Adrenal gland (tissue), 12 donors: ENCODE measurements around the gene SLAMF9. TPM values are rescaled to one million over a fixed set of nuclear protein-coding genes. Genes with fewer than 3 reads are reported as not detected.

ENCODE experiments used
- DNase-seq, 7 donors: peaks; one replicate each; pipeline ENCODE4 v3.0.0-alpha.2; 2019 to 2020
- H3K27ac ChIP-seq, 5 donors: fragments of 200-600 bp; sonication (generic) in 4 of 5; 1 replicate in 3 of 5; 2 replicates in 2 of 5; pipeline versions ENCODE4 v1.5.1 to v1.8.0; 2016 to 2020; ENCODE audit warnings: mild to moderate bottlenecking in 1 of 5
- H3K27me3 ChIP-seq: fragments of 200-600 bp; 2 replicates; pipeline ENCODE4 v1.8.0; 2021
- H3K36me3 ChIP-seq, 2 donors: fragments of 200-600 bp; replicated peaks in 1 of 2; 1 replicate in 1 of 2; 2 replicates in 1 of 2; pipeline versions ENCODE4 v1.5.1 to v1.8.0; 2018 to 2022
- H3K4me1 ChIP-seq, 2 donors: fragments of 200-600 bp; replicated peaks in 1 of 2; 1 replicate in 1 of 2; 2 replicates in 1 of 2; pipeline versions ENCODE4 v1.5.1 to v1.8.0; 2018 to 2021
- H3K4me3 ChIP-seq, 4 donors: fragments of 200-600 bp; sonication (generic) in 3 of 4; one replicate each; pipeline ENCODE4 v1.5.1; 2016 to 2018
- H3K9me3 ChIP-seq, 3 donors: fragments of 200-600 bp; sonication (generic) in 1 of 3; replicated peaks in 1 of 3; 1 replicate in 2 of 3; 2 replicates in 1 of 3; pipeline versions ENCODE4 v1.5.1 to v1.8.0; 2016 to 2021
- CTCF ChIP-seq, 6 experiments: fragments of 450-650 bp in 4 of 6; fragments of 200-600 bp in 2 of 6; sonication (generic) in 1 of 6; IDR thresholded peaks; 1 replicate in 5 of 6; 2 replicates in 1 of 6; pipeline versions ENCODE4 v1.5.1 to v1.8.0; 2016 to 2021; ENCODE audit warnings: antibody characterized with exemption in 6 of 6, mild to moderate bottlenecking in 2 of 6, moderate library complexity in 1 of 6
- POLR2A ChIP-seq, 2 donors: fragments of 450-650 bp; IDR thresholded peaks; one replicate each; pipeline ENCODE4 v1.6.1; 2017; ENCODE audit warnings: antibody characterized with exemption in 2 of 2, mild to moderate bottlenecking in 2 of 2, moderate library complexity in 1 of 2
- WGBS, 4 donors: extraction: QIAGEN DNeasy Blood & Tissue Kit in 2 of 4; methylation state at CpG; one replicate each; pipeline versions ENCODE4 v1.1.5 to v1.1.7; 2013 to 2017; 5-methylcytosine and 5-hydroxymethylcytosine counted together
- intact Hi-C, 2 donors: fragments of 100-400 bp; cut with DNase I; formaldehyde crosslinking; loops; one replicate each; pipeline versions ENCODE4 v1.14.1 to v1.15.0; 2022 to 2023
- polyA plus RNA-seq, 3 donors: library from polyadenylated mRNA; stranded (reverse); fragments of 200-250 nt in 2 of 3; fragments of 350-450 nt in 1 of 3; fragmentation: Illumina TruSeq in 1 of 3; extraction: RNeasy Lipid Tissue Mini Kit (QIAGEN cat#74804) in 1 of 3; gene quantifications; one replicate each; pipeline ENCODE4 v1.2.3, GENCODE V29; 2013 to 2014
- total RNA-seq, 9 donors: library from RNA; depleted of rRNA in 4 of 9; stranded (reverse); fragments of >200 nt in 4 of 9; fragments of 120-200 nt in 1 of 9; fragmentation: NEBNext Ultra II Directional in 1 of 9; extraction: Animal tissue kit (Norgen Biotek cat#: 25700) in 1 of 9; gene quantifications; one replicate each; pipeline versions ENCODE4 v1.1.0 to v1.2.4, GENCODE V29; 2013 to 2023
- donor health status: healthy with polysubstance abuse.
- donor health status: Bipolar disorder and iron deficiency.
- donor health status: DM: yes; HTN: yes; CAD: no.
- donor health status: DM: no; HTN: no; CAD: no.
- donor health status: DM: no; HTN: no; CAD: no.
- donor health status: DM: yes; HTN: yes; CAD: no.

SLAMF9 gene
- total and polyA plus RNA-seq, 12 donors: not detected

- no peaks in the 10 kb centered on the region for H3K9me3 ChIP-seq
- peaks cover 0 to 5% of the 10 kb centered on the region in 2 donors for H3K4me1 ChIP-seq
- peaks cover 26% of the 10 kb centered on the region for H3K27me3 ChIP-seq
- H3K27ac ChIP-seq: no peak overlapping the region
- WGBS, 4 donors: 74 to 93% (median 82%) methylated on average over 6 to 8 of the region's 8 CpGs
- H3K4me3 ChIP-seq: no peak overlapping the region
- intact Hi-C loops: no loop called here
- DNase-seq: no peak
- no peaks in the 10 kb centered on the region for H3K36me3 ChIP-seq
- TF ChIP-seq CTCF (IDR thresholded peaks at IDR 0.05): no peak
- TF ChIP-seq POLR2A (IDR thresholded peaks at IDR 0.05): no peak
Measured at GRCh38 chr1:159972443-159973205, 18.6 kb upstream of the SLAMF9 start.

DNA sequence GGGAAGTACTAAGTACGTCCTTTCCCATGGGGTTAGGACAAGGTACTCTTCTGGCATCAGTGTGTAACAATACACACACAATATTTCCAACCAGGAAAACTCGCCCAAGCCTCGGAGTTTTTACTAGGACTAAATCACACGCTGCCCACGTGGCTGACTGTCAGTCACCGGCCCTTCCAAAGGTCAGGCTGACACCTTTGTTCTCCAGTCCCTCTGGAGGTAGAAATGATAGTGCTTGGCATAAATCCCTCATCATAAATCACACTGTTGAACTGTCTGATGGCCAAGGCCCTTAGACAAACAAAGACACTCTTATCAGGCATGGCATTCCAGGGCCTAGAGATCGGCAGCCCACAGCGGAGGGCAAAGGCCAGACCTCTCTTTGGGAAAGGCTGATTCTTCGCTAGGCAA, 16.9 kb upstream of the SLAMF9 start:
- no peaks in the 10 kb centered on the region for H3K36me3 ChIP-seq
- H3K27me3 ChIP-seq: peaks cover 43% of the 10 kb centered on the region
- no peaks in the 10 kb centered on the region for H3K9me3 ChIP-seq
- 22 to 39% (median 32%) methylated on average over 9 of the region's 9 CpGs for WGBS, 4 donors
- intact Hi-C loops: no loop called here
- TF ChIP-seq POLR2A (IDR thresholded peaks at IDR 0.05) (no peak), CTCF (IDR thresholded peaks at IDR 0.05) (no peak)
- peak in 4 of 7 donors; percentile 29 to 60 (median 47) for DNase-seq
- H3K4me1 ChIP-seq: peaks cover 0 to 5% of the 10 kb centered on the region in 2 donors
- H3K27ac ChIP-seq: no peak overlapping the region
- no peak overlapping the region for H3K4me3 ChIP-seq

DNA sequence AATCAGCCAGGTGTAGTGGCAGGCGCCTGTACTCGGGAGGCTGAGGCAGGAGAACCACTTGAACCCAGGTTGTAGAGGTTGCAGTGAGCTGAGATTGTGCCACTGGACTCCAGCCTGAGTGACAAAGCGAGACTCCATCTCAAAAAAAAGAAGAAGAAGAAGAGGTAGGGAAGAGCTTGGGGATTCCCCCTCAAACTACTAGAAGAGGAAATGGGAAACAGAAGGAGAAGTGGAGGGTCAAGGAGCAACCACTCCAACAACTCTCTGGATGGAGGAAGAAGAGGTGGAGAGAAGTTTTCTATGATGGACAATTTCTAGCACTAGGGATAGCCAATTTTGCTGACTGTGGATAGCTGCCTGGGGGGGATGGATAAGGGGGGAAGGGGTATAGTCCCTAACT, 14.9 kb upstream of the SLAMF9 start:
- intact Hi-C loops: no loop called here
- 75 to 89% (median 87%) methylated on average over 3 of the region's 3 CpGs for WGBS, 4 donors
- H3K27ac ChIP-seq: no peak overlapping the region

GRCh38 chr1:159965263-159965662, 11.2 kb upstream of the SLAMF9 start:
- Histone ChIP-seq H3K27ac (no peak overlapping the region), H3K36me3 (no peaks in the 10 kb centered on the region), H3K4me1 (no peaks in the 10 kb centered on the region), H3K4me3 (no peak overlapping the region), H3K27me3 (peaks cover 43% of the 10 kb centered on the region), H3K9me3 (no peaks in the 10 kb centered on the region)
- TF ChIP-seq POLR2A (IDR thresholded peaks at IDR 0.05) (no peak), CTCF (IDR thresholded peaks at IDR 0.05) (no peak)
- 80 to 83% (median 82%) methylated on average over 2 of the region's 2 CpGs for WGBS, 4 donors
- no peak for DNase-seq
- intact Hi-C loops: no loop called here

More for the DNA sequence above, 14.9 kb upstream of the SLAMF9 start:
- no peak for DNase-seq
- H3K27me3 ChIP-seq: peaks cover 44% of the 10 kb centered on the region
- peaks cover 0 to 5% of the 10 kb centered on the region in 2 donors for H3K4me1 ChIP-seq
- H3K9me3 ChIP-seq: no peaks in the 10 kb centered on the region
- TF ChIP-seq CTCF (IDR thresholded peaks at IDR 0.05): no peak
- no peak for TF ChIP-seq POLR2A (IDR thresholded peaks at IDR 0.05)
- no peaks in the 10 kb centered on the region for H3K36me3 ChIP-seq
- H3K4me3 ChIP-seq: no peak overlapping the region
